ENCODE measurements around the gene SELENOI.
A peak's percentile ranks its signal among the peaks of the same experiment; 100 is the strongest.

SELENOI gene

DNA sequence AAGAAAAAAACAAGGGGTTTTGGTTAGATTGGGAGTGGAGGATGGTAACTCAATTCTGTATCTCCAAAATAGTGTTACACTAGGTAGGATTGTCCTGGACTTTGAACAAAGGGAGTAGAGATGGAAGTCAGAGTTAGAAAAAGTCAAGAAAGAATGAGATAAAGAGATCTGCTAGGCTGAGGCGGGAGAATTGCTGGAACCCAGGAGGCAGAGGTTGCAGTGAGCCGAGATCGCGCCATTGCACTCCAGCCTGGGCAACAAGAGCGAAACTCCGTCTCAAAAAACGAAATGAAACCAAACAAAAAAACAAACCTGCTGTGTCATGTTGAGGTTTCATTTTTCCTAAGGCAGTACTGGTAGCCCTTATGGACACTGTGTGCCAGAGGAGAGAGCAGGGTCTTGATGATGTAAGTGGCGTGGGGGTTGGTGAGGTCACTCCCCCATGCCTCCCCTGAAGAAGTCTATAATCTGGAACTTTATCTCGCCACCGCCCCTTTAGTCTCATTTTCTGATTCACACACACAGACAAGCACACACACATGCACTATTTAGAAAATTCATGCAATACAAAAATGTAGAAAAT lies 66.2 kb downstream of the SELENOI start:
- DNase-seq: peak; percentile 97

DNA sequence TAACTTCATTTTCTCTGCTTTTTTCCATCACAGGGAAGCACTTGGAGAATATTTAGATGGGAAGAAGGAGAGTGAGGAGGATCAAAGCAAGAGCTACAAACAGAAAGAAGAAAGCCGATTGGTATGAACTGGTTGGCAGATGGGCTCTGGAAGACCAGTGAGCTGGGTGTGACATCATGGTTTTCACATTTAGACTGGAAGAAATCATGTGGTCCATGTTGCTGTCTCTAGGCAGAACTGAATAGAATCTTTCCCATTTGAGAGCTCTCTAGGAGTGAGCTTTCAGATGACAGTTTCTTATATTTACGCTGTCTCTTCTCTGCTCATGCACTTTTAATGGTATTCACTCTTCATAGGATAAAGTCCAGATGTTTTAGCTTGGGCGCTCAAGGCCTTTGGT lies 68.4 kb downstream of the SELENOI start:
- DNase-seq: peak; percentile 65

GRCh38 chr2:26421961-26422360 lies 76.0 kb downstream of the SELENOI start:
- DNase-seq: no peak

DNA sequence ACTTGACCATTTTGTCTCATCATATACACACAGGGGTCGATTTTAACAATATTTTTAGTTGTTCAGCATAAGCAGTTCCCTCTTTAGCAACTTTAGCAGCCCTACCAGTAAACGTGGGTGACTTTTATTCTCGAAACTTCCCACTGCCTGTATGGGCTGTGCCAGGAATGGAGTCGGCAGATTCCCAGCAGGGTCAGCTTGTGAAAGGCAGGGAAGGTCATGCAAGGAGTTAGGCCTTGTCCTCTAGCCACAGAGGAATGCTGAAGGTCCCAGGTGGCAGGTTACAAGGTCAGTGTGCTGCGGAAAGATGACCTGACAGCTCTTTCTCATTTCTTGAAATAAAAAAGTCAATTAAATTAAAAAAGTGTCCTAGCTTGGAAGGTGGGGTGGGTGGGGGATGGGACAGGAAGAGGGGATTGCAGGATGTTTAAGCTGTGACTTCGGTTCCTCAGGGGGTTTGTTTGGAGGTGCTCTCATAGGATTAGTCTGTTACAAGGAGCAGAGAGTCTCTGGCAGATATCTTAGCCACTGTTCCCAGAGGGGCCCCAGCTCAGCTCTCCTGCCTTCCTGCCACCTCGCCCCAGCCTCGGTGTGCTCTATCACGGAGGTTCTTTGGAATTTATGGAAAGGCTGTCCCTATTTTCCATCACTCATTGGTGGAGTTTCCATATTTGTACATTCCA lies 77.1 kb downstream of the SELENOI start:
- DNase-seq: no peak

GRCh38 chr2:26423750-26424149 lies 77.8 kb downstream of the SELENOI start:
- no peak for DNase-seq

DNA sequence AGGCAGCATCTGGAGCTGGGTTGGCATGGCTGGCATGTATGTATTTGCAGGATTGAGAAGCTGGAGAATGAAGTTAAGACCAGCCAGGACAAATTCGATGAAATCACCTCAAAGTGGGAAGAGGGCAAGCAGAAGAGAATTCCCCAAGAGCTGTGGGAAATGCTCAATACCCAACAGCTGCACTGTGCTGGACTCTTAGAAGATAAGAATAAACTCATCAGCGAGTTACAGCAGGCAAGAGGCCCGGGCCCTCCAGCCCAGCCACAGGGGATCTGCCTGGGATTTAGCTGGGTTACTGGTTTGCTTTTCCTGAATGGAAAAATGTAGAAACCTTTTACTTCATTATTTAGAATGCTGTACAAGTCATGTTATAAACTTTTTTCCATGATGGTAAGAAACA lies 78.3 kb downstream of the SELENOI start:
- no peak for DNase-seq

DNA sequence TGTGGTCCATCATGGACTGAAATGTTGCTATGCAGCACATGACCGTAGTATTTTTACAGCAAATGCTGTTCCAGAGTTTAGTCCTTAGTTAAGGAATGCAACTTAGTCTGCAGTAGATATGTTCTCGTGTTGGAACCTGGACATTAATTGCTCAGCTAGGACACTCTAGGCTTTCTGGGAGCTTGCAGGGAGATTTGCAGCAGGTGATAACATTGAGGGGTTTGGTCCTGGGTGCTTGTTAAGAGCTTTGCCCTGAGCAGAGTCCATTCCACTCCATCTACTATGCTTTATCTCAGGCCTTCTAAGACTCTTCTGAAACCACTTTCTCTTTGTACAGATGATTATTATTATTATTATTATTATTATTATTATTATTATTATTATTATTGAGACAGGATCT lies 82.9 kb downstream of the SELENOI start:
- no peak for DNase-seq

DNA sequence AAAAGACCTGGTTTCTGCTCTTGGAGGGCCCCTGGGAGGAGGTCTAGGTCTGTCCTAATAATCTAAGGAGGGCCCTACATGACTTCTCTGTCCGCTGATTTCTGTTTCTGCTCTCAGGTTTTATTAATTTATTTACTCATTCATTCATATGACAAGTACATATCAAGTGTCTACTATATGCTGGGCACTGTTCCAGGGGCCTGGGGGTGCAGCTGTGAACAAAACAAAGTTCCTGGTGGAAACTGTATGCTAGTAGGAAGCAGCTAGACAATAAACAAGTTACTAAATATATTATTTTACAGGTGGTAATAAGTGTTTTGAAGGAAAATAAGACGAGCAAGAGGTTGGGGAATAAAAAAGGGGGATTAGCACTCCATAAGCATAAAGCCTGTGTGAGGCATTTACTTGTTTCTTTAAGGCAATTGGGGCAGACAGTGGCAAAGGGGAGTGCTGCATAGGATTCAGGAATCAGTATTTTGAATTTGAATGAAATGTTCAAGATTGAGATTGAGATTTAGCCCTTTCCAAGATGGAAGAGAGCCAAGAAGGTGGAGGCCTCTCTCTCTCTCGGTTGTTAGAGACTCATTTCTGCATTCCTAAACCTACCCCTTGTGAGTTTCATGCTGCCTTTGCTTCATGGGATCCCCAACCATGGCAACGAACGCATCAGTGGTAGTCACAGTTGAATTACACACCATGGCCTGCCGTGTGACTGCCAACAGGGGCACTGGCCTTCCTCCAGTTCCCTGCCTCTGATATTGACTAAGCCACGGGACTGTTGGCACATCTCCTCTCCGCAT lies 84.0 kb downstream of the SELENOI start:
- no peak for DNase-seq

DNA sequence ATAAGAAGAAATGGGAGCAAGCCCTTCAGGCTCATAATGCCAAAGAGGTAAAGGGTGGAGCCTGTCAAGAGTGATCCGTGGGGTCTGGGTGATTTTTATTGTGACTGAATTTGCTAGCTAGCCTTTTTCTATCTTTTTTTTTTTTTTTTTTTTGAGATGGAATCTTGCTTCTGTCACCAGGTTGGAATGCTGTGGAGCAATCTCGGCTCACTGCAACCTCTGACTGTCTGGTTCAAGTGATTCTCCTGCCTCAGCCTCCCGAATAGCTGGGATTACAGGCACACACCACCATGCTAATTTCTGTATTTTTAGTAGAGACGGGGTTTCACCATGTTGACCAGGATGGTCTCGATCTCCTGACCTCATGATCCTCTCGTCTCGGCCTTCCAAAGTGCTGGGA lies 84.9 kb downstream of the SELENOI start:
- no peak for DNase-seq

GRCh38 chr2:26432363-26432762 lies 86.4 kb downstream of the SELENOI start:
- DNase-seq: no peak

- no peak for DNase-seq
Measured at GRCh38 chr2:26432859-26433258, 86.9 kb downstream of the SELENOI start.

DNA sequence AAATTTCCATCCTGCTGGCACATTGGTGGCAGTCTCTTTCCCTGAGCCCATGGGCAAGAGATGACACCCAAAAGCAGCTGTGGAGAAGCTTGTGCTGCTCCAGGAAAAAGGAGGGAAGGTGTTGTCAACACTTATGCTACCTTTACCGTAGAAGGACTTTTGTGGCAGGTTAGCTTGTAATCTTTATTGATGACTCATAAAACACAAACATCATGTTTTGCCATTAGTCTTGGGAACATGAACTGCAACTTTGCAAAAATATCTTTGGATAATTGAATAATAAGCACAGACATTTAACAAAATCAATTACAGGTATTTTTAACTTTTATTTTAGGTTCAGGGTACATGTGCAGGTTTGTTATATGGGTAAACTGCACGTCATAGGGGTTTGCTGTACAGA lies 89.2 kb downstream of the SELENOI start:
- DNase-seq: no peak

- no peak for DNase-seq
Measured at GRCh38 chr2:26438526-26438925, 92.6 kb downstream of the SELENOI start.

GRCh38 chr2:26438926-26439325 lies 93.0 kb downstream of the SELENOI start:
- DNase-seq: no peak

DNA sequence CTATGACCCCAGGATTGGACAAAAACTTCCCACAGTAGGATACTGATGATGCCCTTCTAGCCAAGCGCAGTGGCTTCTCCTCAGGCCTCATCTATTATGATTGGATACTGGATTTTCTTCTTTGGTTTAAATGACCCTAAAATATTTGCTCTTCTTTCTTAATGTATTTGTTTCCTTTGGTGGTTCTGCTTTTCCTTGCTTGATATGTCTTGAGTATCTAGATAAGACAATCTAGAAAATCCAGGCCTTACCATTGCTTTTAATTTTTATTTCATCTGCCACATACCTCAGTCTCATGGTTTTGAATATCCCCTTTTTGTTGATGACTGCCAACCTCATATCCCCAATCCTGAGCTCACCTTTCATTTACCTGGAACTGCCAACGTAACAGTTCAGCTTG lies 96.4 kb downstream of the SELENOI start:
- no peak for DNase-seq

DNA sequence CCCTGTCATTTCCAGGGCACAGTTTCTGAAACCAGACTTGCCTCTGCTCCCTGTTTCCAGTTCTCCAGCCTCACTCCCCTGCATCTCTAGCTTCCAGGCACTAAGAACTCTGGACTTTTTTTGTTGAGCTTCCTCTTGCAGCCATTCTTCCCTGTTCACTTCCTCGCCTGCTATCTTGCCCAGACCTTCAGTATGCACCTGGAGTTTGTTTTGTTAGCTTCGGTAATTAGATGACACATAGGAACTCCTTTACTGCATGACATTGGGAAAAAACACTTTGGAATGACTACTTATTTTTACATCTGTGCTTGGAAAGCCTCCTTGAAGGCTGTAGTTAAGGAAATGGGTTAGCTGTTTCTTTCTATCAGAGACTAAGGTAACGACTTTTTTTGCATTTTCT lies 96.8 kb downstream of the SELENOI start:
- no peak for DNase-seq

DNA sequence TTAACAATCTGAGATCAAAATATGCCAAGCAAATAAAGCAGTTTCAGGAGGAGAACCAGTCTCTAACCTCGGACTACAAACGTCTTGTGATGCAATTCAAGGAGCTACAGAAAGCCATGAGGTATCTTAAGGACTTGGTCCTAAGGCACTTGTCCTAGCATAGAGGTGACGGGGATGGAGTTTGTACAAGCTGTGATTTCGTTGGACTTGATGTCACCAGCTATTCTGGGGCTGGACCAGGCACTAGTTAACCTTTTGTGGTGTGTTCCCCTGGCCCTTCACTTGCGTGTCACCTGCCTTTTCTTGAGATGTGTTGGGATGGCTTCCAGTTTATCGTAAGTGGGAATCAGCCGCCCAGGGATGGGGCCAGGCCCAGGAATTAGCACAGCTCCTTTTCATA lies 98.3 kb downstream of the SELENOI start:
- DNase-seq: no peak

Data from inflammatory macrophage treated with lipopolysaccharide for 4 hours (primary cell).